Vagina (tissue), 2 donors: Measurements from ENCODE around the gene GREB1. TPM values are rescaled to one million over a fixed set of nuclear protein-coding genes. Genes with fewer than 3 reads are reported as not detected.
A peak's percentile ranks its signal among the peaks of the same experiment; 100 is the strongest.

Experiments
- DNase-seq, 2 donors: peaks; one replicate each; pipeline ENCODE4 v3.0.0-alpha.2; 2017; ENCODE audit errors: extremely low spot score in 2 of 2
- H3K27ac ChIP-seq: fragments of 200-600 bp; sonication (generic); one replicate; pipeline ENCODE4 v1.5.1; 2019
- H3K27me3 ChIP-seq: fragments of 200-600 bp; sonication (generic); one replicate; pipeline ENCODE4 v1.5.1; 2019
- H3K36me3 ChIP-seq, 2 donors: fragments of 200-600 bp; sonication (generic); one replicate each; pipeline ENCODE4 v1.5.1; 2017 to 2019
- H3K4me1 ChIP-seq: fragments of 200-600 bp; sonication (generic); one replicate; pipeline ENCODE4 v1.5.1; 2019
- H3K4me3 ChIP-seq, 2 donors: fragments of 200-600 bp; sonication (generic); 1 replicate in 1 of 2; 2 replicates in 1 of 2; pipeline ENCODE4 v1.5.1; 2016 to 2019
- H3K9me3 ChIP-seq: fragments of 200-600 bp; sonication (generic); one replicate; pipeline ENCODE4 v1.5.1; 2019
- CTCF ChIP-seq, 3 experiments: fragments of 450-650 bp in 2 of 3; fragments of 200-600 bp in 1 of 3; sonication (generic) in 1 of 3; IDR thresholded peaks; one replicate each; pipeline ENCODE4 v1.5.1; 2017 to 2019; ENCODE audit warnings: antibody characterized with exemption in 3 of 3, mild to moderate bottlenecking in 2 of 3, moderate library complexity in 2 of 3
- POLR2A ChIP-seq, 2 donors: fragments of 450-650 bp; IDR thresholded peaks; one replicate each; pipeline ENCODE4 v1.6.1; 2017; ENCODE audit warnings: antibody characterized with exemption in 2 of 2, mild to moderate bottlenecking in 2 of 2, moderate library complexity in 2 of 2
- POLR2AphosphoS5 ChIP-seq, 2 donors: sonication (generic); formaldehyde crosslinking; IDR thresholded peaks; one replicate each; pipeline ENCODE4 v1.9.0; 2017; ENCODE audit warnings: antibody characterized with exemption in 2 of 2, mild to moderate bottlenecking in 2 of 2, low read depth in 1 of 2; ENCODE audit not compliant: insufficient read depth in 1 of 2
- intact Hi-C: fragments of 100-400 bp; cut with DNase I; formaldehyde crosslinking; loops from one replicate; pipeline ENCODE4 v1.15.1; 2023
- total RNA-seq: library from RNA; depleted of rRNA; stranded (reverse); fragments of >200 nt; gene quantifications from one replicate; pipeline ENCODE4 v1.2.3, GENCODE V29; 2016

The GREB1 gene
- total RNA-seq, 1 donor from 2014 or later = 35.4 TPM

- TF ChIP-seq POLR2AphosphoS5 (IDR thresholded peaks at IDR 0.05; ENCODE audit: insufficient read depth in 1 of 2, low read depth in 1 of 2) (no peak), CTCF (IDR thresholded peaks at IDR 0.05) (no peak), POLR2A (IDR thresholded peaks at IDR 0.05) (no peak)
- no peaks in the 10 kb centered on the region for H3K27me3 ChIP-seq
Observed at GRCh38 chr2:11571170-11571569, 37.3 kb downstream of the GREB1 start.

GRCh38 chr2:11572996-11573395, 39.2 kb downstream of the GREB1 start:
- Histone ChIP-seq H3K4me1 (peaks cover 17% of the 10 kb centered on the region), H3K9me3 (no peaks in the 10 kb centered on the region), H3K27ac (no peak overlapping the region), H3K4me3 (no peak overlapping the region), H3K36me3 (peaks cover 0 to 5% of the 10 kb centered on the region in 2 donors), H3K27me3 (no peaks in the 10 kb centered on the region)
- no peak for DNase-seq
- no peak for TF ChIP-seq POLR2A (IDR thresholded peaks at IDR 0.05)
- TF ChIP-seq CTCF (IDR thresholded peaks at IDR 0.05) = no peak
- TF ChIP-seq POLR2AphosphoS5 (IDR thresholded peaks at IDR 0.05; ENCODE audit: insufficient read depth in 1 of 2, low read depth in 1 of 2) = no peak
- intact Hi-C loops = no loop called here

More at GRCh38 chr2:11571170-11571569, 37.3 kb downstream of the GREB1 start:
- peaks cover 0 to 5% of the 10 kb centered on the region in 2 donors for H3K36me3 ChIP-seq
- H3K27ac ChIP-seq = peak overlapping the region; percentile 27
- H3K9me3 ChIP-seq = no peaks in the 10 kb centered on the region
- H3K4me1 ChIP-seq = peaks cover 17% of the 10 kb centered on the region
- no peak overlapping the region for H3K4me3 ChIP-seq
- intact Hi-C loops = no loop called here
- DNase-seq = no peak

- intact Hi-C loops = no loop called here
- no peak for TF ChIP-seq CTCF (IDR thresholded peaks at IDR 0.05)
- no peak for TF ChIP-seq POLR2A (IDR thresholded peaks at IDR 0.05)
- no peak for TF ChIP-seq POLR2AphosphoS5 (IDR thresholded peaks at IDR 0.05; ENCODE audit: insufficient read depth in 1 of 2, low read depth in 1 of 2)
- no peak overlapping the region for H3K27ac ChIP-seq
- H3K4me3 ChIP-seq = no peak overlapping the region
- DNase-seq = no peak
- peaks cover 0 to under 1% of the 10 kb centered on the region in 2 donors for H3K36me3 ChIP-seq
- no peaks in the 10 kb centered on the region for H3K9me3 ChIP-seq
- peaks cover 17% of the 10 kb centered on the region for H3K4me1 ChIP-seq
- H3K27me3 ChIP-seq = no peaks in the 10 kb centered on the region
Observed at GRCh38 chr2:11573418-11574175, 39.8 kb downstream of the GREB1 start.

- Histone ChIP-seq H3K27ac (no peak overlapping the region), H3K4me3 (no peak overlapping the region), H3K4me1 (peaks cover 17% of the 10 kb centered on the region), H3K27me3 (no peaks in the 10 kb centered on the region), H3K36me3 (no peaks in the 10 kb centered on the region), H3K9me3 (no peaks in the 10 kb centered on the region)
- TF ChIP-seq CTCF (IDR thresholded peaks at IDR 0.05) (no peak), POLR2AphosphoS5 (IDR thresholded peaks at IDR 0.05; ENCODE audit: insufficient read depth in 1 of 2, low read depth in 1 of 2) (no peak), POLR2A (IDR thresholded peaks at IDR 0.05) (no peak)
- DNase-seq = no peak
- intact Hi-C loops = no loop called here
Observed at GRCh38 chr2:11574176-11575046, 40.6 kb downstream of the GREB1 start.
